GM18873 (cell line): ENCODE data around the gene NFATC2.

Source experiments
- ATAC-seq: cut with Tn5 transposase; IDR thresholded peaks from one replicate; pipeline ENCODE4 v1.9.1; 2021; ENCODE audit warnings: mild to moderate bottlenecking, moderate library complexity, moderate number of reproducible peaks; ENCODE audit not compliant: unreplicated experiment, low FRiP score

NFATC2 gene

GRCh38 chr20:51498765-51499540 lies 43.6 kb downstream of the NFATC2 start:
- no peak for ATAC-seq

DNA sequence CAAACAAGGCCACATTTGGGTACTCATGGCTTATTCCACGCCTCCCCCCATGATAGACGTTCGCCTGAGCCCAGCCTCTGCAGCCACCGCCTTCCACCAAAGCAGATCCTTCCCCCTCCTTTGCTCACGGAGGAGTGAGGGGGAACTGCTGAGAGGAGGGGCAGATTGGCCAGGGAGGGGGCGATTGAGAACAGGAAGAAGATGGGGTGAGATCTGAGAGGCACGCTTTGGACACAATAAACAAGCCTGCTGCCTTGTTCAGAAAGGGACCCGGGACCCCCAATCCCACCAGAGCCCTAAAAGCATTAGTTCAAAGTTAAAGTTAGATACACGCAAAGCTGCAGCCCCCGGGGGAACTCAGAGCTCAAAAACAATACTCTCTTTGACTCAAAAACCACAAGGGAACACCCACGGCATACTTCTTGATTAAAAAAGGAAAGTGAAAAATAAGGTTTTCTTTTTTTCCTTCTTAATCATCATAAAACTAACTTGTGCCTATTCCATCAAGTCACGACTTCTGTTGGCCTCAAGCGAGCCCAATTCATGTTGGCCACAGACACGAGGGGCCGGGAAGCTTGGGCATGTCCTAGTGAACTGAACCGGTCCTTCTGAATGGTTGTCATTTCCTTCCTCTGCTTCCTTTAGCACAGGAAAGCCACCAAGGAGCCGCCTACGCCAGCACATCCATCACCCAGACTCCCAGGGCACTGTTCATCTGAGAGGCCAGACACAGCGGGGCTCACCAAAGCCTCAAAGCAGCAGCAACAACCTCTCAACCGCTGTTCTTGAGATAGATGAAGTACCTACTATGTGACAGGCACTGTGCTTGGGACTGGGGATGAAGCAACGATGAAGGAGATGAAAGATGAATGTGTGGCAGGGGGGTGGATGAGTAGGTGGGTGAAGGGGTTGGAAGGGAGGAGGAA lies 44.7 kb downstream of the NFATC2 start:
- ATAC-seq, result no peak

DNA sequence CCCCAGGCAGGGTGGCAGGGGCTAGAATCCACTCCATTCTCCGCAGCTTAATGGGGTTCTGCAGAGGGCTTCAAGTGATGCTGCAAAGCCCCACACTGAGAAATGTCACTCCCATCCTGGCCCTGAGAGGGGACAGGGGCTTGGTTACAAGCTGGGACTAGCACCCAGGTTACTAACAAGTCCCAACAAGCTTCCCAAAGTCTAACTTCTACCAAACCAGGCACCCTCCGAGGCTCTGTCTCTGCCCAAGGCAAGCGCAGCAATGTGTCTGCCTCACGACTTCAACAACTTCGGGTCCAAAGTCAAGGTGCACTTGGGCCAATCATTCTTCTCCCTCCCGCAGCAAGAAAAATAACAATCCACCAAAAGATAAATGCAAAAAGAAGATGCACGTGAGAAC lies 45.6 kb downstream of the NFATC2 start:
- ATAC-seq, result no peak

DNA sequence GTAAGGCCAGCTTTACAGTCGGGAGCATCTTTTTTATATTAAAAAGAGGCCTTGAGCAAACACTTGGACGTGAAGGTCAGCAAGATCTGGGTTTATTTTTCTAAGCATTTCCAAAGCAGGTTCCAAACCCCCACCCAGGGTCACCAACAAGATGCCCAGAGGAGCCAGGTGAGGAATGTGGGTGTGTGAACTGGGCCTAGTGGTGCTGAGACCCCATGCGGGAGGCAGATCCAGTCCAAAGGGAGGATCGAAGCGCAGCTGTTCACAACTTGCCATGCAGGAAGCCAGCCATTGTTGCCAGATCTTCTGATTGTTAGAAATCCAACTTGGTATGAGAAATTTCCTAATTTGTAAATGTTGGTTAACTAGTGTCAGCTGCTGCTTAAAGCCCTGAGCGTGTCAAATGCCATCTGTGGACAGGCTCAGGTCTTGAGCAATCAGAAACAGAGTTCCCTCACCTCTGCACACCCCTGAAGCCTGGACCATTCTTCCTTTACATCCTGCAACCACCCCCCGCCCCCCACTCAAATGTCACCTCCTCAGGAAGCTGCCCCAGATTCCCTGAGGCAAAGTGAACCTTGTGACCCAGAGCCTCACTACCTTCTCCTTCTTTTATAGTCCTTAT lies 46.5 kb downstream of the NFATC2 start:
- ATAC-seq, result no peak

DNA sequence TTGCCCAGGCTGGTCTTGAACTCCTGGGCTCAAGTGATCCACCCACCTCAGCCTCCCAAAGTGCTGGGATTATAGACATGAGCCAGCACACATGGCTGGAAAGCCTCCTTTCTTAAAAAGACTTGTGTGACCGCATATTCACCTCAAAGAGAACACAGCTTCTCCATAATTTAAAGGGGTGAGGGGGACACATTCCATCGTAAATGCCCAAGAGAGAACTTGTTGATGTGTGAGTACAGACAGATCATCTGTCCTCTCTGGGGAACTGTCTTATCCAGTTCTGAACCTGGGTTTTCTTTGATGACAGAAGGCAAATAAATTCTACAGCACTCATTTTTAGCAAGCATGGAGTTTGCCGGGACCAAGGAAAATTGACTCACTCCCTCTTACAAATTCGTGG lies 47.2 kb downstream of the NFATC2 start:
- no peak for ATAC-seq

DNA sequence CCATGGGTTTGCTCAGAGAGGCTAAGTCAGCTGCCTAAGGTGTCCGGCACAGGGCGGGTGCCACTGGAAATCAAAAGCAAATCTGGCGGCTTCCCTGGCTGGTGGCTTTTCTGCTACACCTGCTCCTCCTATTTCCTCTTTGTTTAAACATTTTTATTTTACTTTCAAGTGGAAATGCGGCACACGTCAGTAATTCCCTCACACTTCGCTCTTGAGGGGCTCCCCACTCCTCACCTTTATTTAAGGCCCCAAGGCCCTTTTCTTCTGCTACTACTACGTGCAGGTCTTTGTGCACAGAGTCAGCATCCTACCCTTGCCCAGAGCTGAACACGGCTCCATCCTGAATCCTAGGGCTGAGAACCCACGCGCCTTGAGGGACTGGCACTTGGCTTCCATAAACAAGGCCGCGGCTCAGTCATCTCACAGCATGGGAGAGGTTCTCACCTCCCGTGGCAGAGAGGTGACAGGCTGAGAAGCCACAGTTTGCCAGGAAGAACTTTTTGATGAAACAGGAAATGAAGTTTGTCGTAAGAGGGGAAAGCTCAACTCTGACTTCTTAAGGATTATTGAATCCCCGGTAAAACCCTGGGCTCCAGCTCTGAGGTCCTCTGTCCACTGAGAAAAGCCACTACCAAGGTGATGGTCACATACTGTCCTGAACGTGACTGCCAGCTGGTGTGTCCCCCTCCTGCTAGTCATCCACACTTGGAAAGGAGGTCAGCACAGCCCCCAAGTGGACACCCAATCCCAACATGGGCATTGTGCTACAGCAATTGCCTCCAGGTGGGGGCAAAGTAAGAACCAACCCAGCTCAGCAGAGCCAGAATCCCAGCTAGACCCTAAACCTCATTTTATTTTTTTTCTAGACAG lies 48.0 kb downstream of the NFATC2 start:
- no peak for ATAC-seq

GRCh38 chr20:51493346-51493791 lies 49.1 kb downstream of the NFATC2 start:
- no peak for ATAC-seq

GRCh38 chr20:51492167-51493092 lies 50.1 kb downstream of the NFATC2 start:
- no peak for ATAC-seq

- no peak for ATAC-seq
Measured at GRCh38 chr20:51491393-51491792, 51.1 kb downstream of the NFATC2 start.

GRCh38 chr20:51490635-51491034 lies 51.9 kb downstream of the NFATC2 start:
- no peak for ATAC-seq

DNA sequence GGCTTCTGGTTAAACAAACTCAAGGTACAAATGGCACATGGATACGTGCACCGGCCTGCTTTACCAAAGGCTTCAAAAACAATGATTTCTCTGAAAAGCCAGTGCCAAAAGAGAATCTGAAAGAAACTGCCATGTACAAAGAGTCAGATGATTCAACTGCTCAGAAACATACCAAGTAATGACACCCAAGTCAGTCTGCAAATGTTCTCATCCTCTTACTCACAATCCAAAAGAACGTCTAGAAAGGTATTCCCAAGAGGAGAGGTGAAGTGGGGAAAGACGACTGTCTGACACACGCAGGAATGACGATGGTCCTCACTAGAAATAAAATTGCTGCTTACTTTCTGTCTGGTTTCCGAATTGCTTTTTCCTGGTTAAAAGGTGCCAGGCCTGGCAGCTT lies 52.9 kb downstream of the NFATC2 start:
- no peak for ATAC-seq

DNA sequence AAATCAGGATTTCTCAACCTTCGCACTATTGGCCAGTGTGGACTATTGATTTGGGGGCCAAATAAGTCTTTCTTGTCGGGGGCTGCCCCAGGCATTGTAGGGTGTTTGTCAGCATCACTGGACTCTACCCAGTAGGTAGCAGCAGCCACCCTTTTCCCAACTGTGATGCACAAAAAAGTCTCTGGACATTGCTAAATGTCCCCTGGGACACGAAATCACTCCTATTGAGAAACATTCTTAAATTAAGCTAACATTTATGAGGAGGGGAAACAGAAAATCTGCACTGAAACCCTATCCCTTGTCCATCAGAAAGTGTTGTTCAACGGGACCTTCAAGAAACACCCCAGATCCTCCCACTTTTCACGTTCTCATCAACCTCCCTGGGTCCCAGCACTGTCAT lies 54.2 kb downstream of the NFATC2 start:
- no peak for ATAC-seq

- no peak for ATAC-seq
Measured at GRCh38 chr20:51487565-51488268, 54.8 kb downstream of the NFATC2 start.

DNA sequence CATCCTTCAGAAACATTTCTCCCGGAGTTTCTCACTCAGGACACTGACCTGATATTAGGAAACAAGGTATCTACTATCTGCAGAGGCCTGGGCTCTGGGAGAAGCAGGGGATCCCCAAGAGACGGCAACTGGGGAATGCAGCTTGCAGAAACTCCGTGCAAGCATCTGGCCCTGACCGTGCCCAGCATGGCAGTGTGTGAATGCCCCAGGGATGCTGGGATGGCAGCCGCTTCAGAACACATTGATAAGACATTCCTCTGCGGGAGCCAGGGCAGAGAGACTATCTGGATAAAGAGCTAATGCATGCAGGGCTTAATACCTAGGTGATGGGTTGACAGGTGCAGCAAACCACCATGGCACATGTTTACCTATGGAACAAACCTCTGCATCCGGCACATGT lies 55.4 kb downstream of the NFATC2 start:
- no peak for ATAC-seq

- no peak for ATAC-seq
Measured at GRCh38 chr20:51486197-51487005, 56.1 kb downstream of the NFATC2 start.

DNA sequence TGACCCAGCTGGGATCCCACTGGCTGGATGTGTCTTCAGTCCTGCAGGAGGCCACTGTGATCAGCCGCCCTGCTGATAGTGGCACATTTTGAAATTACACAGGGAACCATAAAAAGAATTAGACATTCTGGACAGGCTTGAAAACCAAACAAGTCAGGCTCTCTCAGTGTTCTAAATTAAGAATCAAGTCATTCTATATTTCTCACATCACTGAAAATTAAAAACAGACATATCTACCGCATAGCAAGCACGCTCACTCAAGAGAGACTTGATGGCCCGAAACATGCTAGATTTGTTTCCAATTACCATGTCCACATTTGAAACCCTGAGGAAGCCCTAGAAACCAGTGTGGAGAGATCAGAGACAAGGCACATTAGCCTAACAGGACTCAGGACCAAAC lies 57.7 kb downstream of the NFATC2 start:
- no peak for ATAC-seq

GRCh38 chr20:51484141-51484815 lies 58.2 kb downstream of the NFATC2 start:
- ATAC-seq, result no peak
